ENCODE measurements around the gene STAC2.

DNA sequence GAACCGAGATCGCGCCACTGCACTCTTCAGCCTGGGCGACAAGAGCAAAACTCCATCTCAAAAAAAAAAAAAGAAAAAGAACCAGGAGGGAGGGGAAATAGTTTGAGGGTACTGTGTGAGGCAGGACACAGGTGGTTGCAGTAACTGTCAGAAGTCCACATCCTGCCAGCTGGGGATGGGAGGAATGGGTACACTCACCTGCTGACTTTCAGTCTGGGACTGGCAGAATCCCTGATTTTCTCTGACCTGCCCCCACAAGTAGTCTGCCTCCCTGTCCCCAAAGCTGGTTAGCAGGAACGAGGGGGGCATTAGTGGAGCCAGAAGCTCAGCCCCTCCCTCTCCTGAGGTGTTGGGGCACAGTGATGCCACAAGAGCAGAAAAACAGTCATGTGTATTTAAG, 52.7 kb downstream of the STAC2 start:
- TF ChIP-seq, protein P1, sequence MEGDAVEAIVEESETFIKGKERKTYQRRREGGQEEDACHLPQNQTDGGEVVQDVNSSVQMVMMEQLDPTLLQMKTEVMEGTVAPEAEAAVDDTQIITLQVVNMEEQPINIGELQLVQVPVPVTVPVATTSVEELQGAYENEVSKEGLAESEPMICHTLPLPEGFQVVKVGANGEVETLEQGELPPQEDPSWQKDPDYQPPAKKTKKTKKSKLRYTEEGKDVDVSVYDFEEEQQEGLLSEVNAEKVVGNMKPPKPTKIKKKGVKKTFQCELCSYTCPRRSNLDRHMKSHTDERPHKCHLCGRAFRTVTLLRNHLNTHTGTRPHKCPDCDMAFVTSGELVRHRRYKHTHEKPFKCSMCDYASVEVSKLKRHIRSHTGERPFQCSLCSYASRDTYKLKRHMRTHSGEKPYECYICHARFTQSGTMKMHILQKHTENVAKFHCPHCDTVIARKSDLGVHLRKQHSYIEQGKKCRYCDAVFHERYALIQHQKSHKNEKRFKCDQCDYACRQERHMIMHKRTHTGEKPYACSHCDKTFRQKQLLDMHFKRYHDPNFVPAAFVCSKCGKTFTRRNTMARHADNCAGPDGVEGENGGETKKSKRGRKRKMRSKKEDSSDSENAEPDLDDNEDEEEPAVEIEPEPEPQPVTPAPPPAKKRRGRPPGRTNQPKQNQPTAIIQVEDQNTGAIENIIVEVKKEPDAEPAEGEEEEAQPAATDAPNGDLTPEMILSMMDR (IDR thresholded peaks at IDR 0.05), result no peak
- TF ChIP-seq GABPA (IDR thresholded peaks at IDR 0.05; ENCODE audit: low read depth) (no peak), GATA2 (CRISPR knock-in tag; IDR thresholded peaks at IDR 0.05) (no peak), EZH2phosphoT487 (IDR thresholded peaks at IDR 0.05; ENCODE audit: borderline replicate concordance, low read depth) (no peak), FOXJ3 (CRISPR knock-in tag; IDR thresholded peaks at IDR 0.05) (no peak), RAD21 (IDR thresholded peaks at IDR 0.05; ENCODE audit: low read length) (no peak), MXI1 (IDR thresholded peaks at IDR 0.05; ENCODE audit: low read depth, low read length) (no peak), RXRA (IDR thresholded peaks at IDR 0.05; ENCODE audit: borderline replicate concordance, low read depth) (no peak), POLR2AphosphoS5 (IDR thresholded peaks at IDR 0.05; ENCODE audit: low read depth, low read length) (no peak), TCF12 (IDR thresholded peaks at IDR 0.05) (no peak), ELF1 (IDR thresholded peaks at IDR 0.05) (no peak)
- TF ChIP-seq, protein P2, sequence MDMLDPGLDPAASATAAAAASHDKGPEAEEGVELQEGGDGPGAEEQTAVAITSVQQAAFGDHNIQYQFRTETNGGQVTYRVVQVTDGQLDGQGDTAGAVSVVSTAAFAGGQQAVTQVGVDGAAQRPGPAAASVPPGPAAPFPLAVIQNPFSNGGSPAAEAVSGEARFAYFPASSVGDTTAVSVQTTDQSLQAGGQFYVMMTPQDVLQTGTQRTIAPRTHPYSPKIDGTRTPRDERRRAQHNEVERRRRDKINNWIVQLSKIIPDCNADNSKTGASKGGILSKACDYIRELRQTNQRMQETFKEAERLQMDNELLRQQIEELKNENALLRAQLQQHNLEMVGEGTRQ (IDR thresholded peaks at IDR 0.05; ENCODE audit: borderline replicate concordance, low read depth, low read length), result no peak

All from SK-N-SH (cell line).